GM18861 (cell line): ENCODE measurements around the gene SLC24A1.
"Not testable (repeated sequence)": the region's sequence is repeated elsewhere in the genome, so short reads cannot be mapped to it uniquely, and the experiment has no call there.

ENCODE experiments used
- ATAC-seq: cut with Tn5 transposase; IDR thresholded peaks from one replicate; pipeline ENCODE4 v1.9.1; 2021; ENCODE audit not compliant: unreplicated experiment

The SLC24A1 gene

DNA sequence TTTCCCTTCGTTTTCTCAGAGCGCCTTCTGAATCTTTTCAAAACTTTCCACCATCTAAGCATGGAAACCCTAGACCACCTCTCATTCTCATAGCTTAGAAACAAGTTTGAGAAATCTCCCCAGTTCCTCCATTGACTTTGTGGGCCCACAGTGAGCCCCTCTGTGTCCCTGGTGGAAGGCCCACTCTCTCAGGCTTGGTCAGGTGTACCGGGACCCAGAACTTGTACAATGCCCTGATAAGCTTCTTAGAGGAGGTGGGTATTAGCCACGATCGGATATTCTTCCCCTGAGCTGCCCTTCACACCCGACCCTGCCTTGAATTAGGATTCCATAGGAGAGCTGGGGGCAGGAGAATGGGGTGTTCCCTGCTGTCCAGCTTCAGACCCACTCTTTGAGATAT, at the start of gene SLC24A1:
Gene SLC24A1 (plus strand): TSS at position 301 of the 400 bp plus-strand sequence. CDS start 2,143 bp downstream, outside the sequence.
- no peak for ATAC-seq

- no peak for ATAC-seq
Measured at GRCh38 chr15:65571971-65572370, 49.8 kb upstream of the SLC24A1 start.

DNA sequence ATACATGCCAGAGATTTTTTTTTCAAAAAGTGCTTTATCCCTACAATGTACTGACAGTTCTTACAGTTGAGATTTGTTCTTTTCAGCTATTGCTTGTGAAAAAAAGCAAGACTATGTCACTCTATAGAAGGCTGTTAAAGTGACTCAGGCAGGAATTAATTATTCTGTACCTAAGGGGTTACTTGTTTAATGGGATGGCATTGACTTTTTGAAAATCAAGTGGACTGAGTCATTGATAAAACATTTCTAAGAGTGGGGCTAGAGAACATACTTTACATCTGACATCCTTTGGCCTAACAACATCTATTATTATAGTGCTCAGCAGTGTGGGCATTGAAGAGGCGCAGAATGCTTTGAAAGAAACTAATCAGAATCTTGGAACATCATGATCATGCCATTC, 45.1 kb upstream of the SLC24A1 start:
- no peak for ATAC-seq

- ATAC-seq, result no peak
Measured at GRCh38 chr15:65577129-65577996, 44.4 kb upstream of the SLC24A1 start.

GRCh38 chr15:65578904-65579728, 42.6 kb upstream of the SLC24A1 start:
- no peak for ATAC-seq

- no peak for ATAC-seq
Measured at GRCh38 chr15:65579762-65580161, 42.0 kb upstream of the SLC24A1 start.

- ATAC-seq, result no peak
Measured at GRCh38 chr15:65580287-65580686, 41.5 kb upstream of the SLC24A1 start.

GRCh38 chr15:65583701-65584100, 38.0 kb upstream of the SLC24A1 start:
- peak; percentile 51 for ATAC-seq

DNA sequence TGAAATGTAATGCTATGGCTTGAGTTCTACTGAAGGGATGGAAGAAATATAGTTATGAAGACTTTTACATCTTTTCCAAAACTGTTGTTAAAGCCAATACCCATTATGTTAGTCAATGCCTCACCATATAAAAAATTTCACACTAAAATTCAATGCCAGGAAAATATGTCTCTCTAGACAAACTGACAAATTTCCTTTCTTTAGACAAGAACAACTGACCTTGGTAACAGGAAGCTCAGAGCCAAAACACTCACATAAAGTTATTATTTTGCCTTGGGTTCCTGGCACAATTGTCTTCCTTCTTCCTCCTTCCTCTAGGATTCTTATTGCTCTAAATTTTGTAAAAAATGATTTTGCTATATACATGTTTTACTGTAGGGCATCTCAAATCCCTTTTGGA, 37.5 kb upstream of the SLC24A1 start:
- ATAC-seq, result no peak

- no peak for ATAC-seq
Measured at GRCh38 chr15:65587094-65587493, 34.6 kb upstream of the SLC24A1 start.

DNA sequence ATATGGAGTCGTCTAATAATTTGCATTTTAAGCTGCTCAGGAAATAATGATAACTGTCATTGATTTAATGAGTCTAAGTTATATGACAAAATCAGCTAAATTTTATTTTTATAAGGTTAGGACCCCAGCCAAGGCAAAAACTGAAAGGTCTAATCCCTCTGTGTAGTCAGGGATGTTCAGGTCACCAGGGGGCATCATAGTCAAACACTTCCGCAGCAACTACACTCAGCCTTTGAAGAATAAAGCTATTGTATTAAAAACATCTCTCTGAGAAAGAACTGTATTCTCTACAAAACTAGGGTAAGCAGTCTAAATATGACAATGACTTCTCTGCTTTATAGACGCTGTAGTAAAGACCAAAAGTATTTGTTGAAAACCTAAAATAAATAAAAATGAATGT, 25.8 kb upstream of the SLC24A1 start:
- ATAC-seq, result no peak

DNA sequence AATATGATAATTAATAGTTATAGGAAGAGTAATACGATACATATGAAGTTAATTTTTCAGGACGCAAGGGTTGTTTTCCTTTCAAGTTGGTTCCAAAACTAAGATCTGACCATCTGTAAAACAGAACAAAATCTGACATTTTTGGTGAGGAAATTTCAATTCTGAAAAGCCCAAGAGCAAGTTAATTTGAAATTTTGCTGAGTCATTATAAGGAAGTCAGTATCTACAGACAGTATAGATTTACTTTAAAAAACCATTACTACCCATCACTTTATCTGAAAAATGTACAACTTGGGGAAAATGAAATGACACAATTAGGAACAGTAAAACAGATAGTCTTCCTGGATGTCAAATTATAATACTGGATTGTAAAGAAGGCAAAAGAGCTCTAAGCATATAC, 23.3 kb upstream of the SLC24A1 start:
- ATAC-seq, result no peak

GRCh38 chr15:65599677-65600076, 22.1 kb upstream of the SLC24A1 start:
- no peak for ATAC-seq

DNA sequence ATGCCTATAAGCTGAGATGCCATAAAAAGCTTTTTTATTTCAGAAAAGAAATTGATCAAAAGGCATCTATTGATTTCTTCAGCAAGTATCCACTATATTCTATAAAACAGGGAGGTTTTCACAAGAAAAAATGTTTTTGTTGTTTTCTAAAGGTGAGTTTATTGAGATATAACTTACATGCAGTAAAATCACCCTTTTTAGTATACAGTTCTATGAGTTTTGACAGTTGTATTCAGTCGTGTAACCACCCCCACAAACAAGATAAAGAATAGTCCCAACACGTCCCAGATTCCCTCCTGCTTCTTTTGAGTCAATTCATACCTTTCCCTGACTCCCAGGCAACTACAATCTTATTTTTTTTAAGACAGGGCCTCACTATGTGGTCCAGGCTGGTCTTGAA, 18.6 kb upstream of the SLC24A1 start:
- no peak for ATAC-seq

GRCh38 chr15:65603559-65603958, 18.2 kb upstream of the SLC24A1 start:
- no peak for ATAC-seq

GRCh38 chr15:65610871-65611718, 10.6 kb upstream of the SLC24A1 start, which contains the start of gene INTS14:
Gene INTS14, minus strand, starts transcription at chr15:65611131. Its CDS starts 3,751 bp downstream, at chr15:65607380.
- peak; percentile 88 for ATAC-seq

DNA sequence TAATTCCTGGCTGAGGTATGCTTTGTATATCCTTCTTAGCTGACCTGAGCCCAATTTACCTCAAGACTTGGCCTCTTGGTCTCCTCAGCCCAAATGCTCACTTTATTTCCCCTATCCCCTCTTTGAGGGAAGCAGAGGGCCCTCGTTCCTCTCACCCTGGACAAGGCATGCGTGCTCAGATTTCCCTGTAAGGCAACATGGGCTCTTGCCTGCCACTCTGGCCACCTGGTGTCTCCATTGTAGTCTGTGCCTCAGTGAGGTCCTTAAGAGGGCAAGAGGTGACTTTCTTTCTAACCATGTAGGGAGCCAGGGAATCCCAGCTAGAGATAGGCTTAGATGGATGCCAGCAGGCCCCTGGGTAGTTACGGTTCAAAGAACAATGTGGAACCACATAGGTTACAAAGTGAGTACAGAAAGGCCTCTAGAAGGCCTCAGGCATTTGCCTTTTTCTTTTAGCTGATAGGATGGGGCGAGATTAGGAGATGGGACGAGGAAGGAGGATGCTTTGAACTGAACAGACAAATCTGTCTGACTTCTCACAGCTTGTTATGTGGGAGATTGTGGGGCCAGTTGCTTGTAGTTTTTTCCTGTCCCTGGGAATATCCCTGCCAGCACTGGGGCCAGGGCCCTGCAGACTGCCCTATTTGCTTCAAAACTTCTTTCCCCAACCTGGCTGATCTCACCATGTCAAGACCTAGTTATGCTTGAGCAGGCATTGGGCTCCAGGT, 9.7 kb upstream of the SLC24A1 start:
- ATAC-seq, result no peak

GRCh38 chr15:65612616-65612946, 9.2 kb upstream of the SLC24A1 start:
- ATAC-seq, result no peak

GRCh38 chr15:65612949-65613744, 8.6 kb upstream of the SLC24A1 start:
- no peak for ATAC-seq

DNA sequence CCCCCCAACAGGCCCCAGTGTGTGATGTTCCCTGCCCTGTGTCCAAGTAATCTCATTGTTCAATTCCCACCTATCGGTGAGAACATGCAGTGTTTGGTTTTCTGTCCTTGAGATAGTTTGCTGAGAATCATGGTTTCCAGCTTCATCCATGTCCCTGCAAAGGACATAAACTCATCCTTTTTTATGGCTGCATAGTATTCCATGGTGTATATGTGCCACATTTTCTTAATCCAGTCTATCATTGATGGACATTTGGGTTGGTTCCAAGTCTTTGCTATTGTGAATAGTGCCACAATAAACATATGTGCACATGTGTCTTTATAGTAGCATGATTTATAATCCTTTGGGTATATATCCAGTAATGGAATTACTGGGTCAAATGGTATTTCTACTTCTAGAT, 5.9 kb upstream of the SLC24A1 start:
- not testable (repeated sequence) for ATAC-seq
